ENCODE measurements around the gene SFT2D1.
"Not testable (repeated sequence)": the region's sequence is repeated elsewhere in the genome, so short reads cannot be mapped to it uniquely, and the experiment has no call there.

Gene SFT2D1

GRCh38 chr6:166362427-166362826 lies 20.1 kb upstream of the SFT2D1 start:
- not testable (repeated sequence) for DNase-seq (ENCODE audit: low spot score)

DNA sequence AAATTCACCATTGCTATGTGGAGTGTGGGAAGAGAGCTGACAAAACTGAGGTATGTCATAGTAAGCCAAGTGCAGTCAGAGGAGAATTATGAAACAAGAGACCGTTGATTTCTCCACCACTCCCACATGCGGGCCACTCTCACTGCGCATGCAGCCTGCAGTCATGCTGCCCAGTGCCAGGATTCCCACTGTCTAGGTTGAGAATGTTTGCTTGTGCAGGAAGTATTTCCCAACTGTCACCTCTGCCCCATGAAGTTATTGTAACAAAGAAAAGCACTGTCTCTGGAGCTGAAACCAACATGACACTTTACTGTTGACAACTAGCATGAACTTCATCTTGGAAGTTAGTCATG lies 18.7 kb upstream of the SFT2D1 start:
- DNase-seq (ENCODE audit: low spot score) = peak; percentile 29

DNA sequence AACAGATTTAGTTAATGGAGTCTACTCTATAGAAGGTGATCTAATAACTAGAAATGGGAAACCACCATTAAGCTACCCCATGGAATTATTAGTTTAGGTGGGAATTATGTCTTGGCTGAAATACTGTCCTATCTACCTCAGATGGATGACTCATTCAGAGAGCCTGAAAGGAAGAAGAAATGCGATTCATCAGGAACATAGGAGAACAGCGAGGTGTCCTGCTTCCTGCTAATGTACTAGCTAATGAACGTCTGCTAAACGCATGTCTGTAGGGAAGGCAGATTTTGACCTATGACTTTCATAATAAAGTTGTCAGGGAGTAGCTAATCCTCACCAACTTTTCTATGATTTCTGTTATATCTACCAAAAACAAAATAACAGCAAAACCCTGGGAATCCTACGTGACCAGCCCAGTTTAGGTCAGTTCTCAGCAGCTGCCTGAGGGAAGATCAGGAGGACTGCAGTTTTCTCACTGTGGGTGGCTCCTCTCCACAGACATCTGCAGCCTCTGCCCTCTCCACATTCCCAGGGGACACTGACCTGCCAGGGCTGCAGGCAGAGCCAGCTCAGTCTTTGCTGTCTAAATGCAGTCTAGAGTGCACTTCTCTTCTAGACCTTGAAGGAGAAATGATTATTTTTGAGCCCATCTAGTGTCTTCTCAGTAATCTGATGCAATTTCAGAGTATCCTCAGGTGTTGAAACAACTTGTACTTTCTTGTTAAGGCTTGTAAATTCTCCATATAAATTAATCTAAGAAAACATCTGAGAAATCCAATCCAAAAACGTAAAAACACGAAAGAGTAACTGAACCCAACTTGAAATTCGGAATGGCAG lies 18.1 kb upstream of the SFT2D1 start:
- DNase-seq (ENCODE audit: low spot score) = peak; percentile 37

GRCh38 chr6:166355552-166355951 lies 13.2 kb upstream of the SFT2D1 start:
- DNase-seq (ENCODE audit: low spot score) = no peak

DNA sequence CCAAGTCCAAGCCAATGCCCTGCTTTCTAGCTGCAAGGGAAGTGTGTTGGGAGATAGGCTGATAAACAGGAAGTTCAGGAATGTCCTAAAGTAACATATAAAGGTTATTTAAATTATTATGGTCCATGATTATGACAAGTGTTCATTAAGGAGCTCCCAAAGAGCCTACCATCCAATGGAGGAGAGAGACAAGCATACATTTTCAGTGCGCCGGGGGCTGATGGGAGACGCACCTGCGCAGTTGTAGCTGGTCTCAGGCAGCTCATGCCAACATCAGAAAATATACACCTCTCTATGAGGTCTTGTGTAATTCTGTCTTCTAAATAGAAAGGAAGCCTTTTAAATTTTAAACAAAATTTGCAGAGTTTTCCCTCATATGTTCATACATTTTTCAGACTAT lies 12.6 kb upstream of the SFT2D1 start:
- no peak for DNase-seq (ENCODE audit: low spot score)

- DNase-seq (ENCODE audit: low spot score) = no peak
Observed at GRCh38 chr6:166354143-166354542, 11.8 kb upstream of the SFT2D1 start.

DNA sequence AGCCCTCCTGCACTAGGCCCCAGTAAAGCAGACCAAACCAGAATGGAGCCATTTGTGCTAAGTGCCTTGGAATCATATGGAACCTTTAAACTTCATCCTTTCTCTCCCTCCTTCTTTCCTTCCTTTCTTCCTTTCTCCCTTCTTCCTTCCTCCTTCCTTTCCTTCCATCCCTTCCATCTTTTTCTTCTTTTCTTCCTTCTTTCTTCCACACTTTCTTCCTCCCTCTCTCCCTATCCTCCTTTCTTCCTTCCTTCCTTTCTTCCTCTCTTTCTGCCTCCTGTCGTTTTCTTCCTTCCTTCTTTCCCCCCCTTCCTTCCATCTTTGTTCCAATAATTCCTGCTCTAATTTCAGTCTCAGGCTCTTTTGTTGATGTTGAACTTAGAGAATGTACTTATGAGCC lies 11.2 kb upstream of the SFT2D1 start:
- no peak for DNase-seq (ENCODE audit: low spot score)

- DNase-seq (ENCODE audit: low spot score) = no peak
Observed at GRCh38 chr6:166352923-166353322, 10.6 kb upstream of the SFT2D1 start.

DNA sequence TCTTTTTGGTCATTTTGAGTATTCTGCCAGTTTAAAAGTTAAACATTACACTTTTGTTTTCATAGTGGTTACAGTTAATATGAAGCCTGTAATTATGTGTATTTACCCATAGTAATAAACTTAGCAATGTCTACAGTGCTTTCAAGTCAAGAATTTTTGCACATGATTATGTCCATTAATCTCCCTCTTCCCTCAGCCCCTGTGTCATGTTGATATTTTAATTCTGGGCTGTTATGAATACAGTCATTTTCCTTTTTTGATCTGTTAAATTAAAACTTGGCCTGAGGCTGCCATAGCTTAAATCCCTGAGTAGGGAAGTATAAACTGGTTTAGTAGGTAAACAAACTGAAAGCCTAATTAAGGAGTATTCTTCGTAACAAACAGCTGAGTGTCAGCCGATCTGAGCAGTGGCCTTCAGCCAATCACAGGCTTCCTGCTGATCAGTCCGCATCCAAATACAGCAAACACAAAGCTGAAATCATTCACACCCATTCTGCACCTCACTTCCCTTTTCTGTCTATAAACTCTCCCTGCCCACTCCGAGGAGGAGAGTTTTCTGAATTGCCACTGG lies 9.5 kb upstream of the SFT2D1 start:
- peak; percentile 31 for DNase-seq (ENCODE audit: low spot score)

DNA sequence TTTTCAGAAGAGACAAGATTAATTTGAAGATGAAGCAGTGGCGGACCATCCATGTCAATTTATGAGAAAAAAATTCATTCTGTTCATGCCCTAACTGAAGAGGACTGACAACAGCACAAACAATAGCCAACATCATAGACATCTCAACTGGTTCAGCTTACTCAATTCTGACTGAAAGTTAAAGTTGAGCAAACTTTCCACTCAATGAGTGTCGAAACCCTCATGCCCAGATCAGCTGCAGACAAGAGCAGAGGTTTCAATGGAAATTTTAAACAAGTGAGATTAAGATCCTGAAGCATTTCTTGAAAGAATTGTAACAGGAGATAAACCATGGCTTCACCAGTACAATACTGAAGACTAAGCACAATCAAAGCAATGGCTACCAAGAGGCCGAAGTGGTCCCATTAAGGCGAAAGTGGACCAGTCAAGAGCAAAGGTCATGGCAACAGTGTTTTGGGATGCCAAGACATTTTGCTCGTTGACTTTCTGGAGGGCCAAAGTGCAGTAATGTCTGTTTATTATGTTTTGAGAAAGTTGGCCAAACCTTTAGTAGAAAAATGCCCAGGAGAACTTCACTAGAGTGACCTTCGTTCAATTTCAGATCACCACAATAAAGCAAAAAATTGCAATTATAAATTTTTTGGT lies 6.1 kb upstream of the SFT2D1 start:
- DNase-seq (ENCODE audit: low spot score) = no peak

DNA sequence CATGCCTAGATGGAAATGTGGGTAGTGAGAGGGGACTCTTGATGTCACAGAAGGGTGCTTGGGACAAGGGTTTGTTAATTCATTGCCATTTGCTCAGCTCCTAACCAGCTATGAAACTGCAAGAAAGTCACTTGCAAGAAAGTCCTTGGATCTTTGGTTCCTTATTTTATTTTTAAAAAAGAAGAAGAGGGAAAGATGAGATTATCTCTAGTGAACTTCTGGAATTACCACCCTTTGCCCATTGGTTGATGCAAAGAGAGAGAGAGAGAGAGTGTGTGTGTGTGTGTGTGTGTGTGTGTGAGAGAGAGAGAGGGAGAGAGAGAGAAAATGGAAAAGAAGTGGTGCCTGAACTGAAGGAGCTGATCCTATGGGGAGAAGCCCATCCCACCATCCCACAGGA lies 4.6 kb upstream of the SFT2D1 start:
- no peak for DNase-seq (ENCODE audit: low spot score)

GRCh38 chr6:166346449-166346848 lies 4.1 kb upstream of the SFT2D1 start:
- DNase-seq (ENCODE audit: low spot score) = no peak

DNA sequence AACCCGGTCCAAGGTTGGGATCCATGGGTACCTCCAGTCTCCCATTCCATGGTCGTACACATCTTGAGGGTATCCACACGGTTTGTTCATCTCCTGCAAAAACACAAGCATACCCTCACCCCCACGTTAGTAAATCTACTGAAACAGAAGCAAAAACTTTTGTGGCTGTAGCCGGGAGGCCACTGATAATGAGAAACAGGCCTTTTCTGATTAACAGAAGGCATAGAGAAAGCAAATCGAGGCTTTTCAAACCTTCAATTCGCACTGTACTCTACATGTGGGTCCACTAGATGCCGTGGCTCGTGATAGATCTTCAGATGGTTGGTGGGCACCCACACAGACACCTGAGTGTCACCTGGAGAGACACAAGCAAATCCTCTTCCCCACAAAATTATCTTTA lies 3.3 kb upstream of the SFT2D1 start:
- not testable (repeated sequence) for DNase-seq (ENCODE audit: low spot score)

DNA sequence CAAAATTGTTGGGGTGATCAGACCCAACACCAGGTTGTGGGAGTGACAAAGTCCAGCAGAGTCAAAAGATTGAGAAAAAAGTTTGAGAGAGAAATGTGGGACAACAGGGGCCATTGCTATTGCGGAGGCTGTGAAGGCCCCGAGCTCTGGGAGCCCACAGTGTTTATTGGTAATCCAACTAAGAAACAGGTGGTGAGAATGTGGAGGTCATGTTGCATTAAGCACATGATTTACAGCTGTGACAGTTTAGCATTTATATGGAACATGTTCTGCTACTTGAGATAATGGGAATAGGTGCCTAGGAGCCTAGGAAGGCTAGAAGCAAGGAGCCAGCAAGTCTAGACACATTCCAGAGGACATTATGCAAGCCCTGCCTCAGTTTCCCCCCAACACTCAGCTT lies 2.6 kb upstream of the SFT2D1 start:
- not testable (repeated sequence) for DNase-seq (ENCODE audit: low spot score)

DNA sequence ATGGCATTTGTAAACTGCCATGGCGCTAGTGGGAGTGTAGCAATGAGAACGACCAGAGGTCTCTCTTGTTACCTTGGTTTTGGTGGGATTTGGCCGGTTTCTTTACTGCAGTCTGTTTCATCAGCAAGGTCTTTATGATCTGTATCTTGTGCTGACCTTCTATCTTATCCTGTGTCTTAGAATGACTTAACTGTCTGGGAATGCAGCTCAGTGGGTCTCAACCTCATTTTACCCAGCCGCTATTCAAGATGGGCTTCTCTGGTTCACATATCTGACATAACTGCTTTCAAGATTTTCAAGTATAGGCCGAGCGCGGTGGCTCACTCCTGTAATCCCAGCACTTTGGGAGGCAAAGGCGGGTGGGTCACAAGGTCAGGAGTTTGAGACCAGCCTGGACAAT lies 1.9 kb upstream of the SFT2D1 start:
- no peak for DNase-seq (ENCODE audit: low spot score)

- no peak for DNase-seq (ENCODE audit: low spot score)
Observed at GRCh38 chr6:166343150-166343487, 774 bp upstream of the SFT2D1 start.

DNA sequence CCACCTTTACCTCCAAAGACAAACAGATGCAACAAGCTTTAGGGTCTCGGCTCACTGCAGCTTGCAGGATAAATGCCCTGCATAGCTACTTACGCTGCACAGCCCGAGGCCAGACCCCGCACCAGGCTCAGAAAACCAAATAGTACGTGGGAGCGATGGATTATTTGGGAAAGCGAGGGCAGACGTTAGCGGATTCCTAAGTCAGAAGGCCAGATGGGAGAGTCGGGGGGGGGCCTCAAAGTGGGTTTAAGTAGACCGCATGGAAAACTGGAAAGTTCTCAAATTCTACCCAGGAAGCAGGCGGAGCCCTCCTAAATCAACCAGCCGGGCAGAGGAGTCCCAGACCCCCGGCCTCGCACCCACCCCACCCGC lies 382 bp downstream of the SFT2D1 start:
- peak; percentile 53 for DNase-seq (ENCODE audit: low spot score)

GRCh38 chr6:166341464-166341863 lies 881 bp downstream of the SFT2D1 start:
- DNase-seq (ENCODE audit: low spot score) = no peak

GRCh38 chr6:166338854-166339253 lies 3.5 kb downstream of the SFT2D1 start:
- no peak for DNase-seq (ENCODE audit: low spot score)

GRCh38 chr6:166336847-166337246 lies 5.5 kb downstream of the SFT2D1 start:
- DNase-seq (ENCODE audit: low spot score) = no peak

DNA sequence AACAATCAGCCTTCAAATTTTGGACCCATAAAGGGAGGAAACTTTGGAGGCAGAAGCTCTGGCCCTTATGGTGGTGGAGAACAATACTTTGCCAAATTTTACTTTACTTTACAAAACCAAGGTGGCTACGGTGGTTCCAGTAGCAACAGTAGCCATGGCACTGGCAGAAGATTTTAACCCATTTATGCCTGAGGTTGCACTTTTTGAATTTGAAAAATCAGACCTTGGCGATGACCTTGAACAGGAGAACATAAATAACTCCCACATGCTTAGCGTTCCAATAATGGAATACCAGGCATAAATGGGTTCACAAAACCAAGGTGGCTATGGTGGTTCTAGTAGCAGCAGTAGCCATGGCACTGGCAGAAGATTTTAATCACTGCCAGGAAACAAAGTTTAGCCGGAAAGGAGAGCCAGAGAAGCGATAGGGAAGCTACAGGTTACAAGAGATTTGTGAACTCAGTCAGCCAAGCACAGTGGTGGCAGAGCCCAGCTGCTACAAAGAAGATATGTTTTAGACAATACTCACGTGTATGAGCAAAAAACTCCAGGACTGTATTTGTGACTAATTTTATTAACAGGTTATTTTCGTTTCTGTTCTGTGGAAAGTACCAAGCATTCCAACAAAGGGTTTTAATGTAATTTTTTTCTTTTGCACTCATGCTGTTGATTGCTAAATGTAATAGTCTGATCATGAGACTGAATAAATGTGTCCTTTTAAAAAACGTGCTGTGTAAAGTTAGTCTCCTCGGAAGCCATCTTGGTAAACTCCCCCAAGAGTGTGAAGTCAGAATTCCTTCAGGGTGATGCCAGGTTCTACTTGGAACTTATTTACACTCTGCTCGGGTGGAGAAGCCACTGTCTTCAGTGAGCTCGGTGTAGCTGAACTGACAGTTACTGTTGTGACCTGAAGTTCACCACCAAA lies 6.7 kb downstream of the SFT2D1 start:
- DNase-seq (ENCODE audit: low spot score) = no peak

- DNase-seq (ENCODE audit: low spot score) = no peak
Observed at GRCh38 chr6:166334878-166335277, 7.5 kb downstream of the SFT2D1 start.
